ENCODE results near the gene CCDC57. TPM values are rescaled to one million over a fixed set of nuclear protein-coding genes. Genes with fewer than 3 reads are reported as not detected.

The CCDC57 gene
- total and polyA plus RNA-seq, 10 donors: 28.8 to 164 (median 51.9) TPM

DNA sequence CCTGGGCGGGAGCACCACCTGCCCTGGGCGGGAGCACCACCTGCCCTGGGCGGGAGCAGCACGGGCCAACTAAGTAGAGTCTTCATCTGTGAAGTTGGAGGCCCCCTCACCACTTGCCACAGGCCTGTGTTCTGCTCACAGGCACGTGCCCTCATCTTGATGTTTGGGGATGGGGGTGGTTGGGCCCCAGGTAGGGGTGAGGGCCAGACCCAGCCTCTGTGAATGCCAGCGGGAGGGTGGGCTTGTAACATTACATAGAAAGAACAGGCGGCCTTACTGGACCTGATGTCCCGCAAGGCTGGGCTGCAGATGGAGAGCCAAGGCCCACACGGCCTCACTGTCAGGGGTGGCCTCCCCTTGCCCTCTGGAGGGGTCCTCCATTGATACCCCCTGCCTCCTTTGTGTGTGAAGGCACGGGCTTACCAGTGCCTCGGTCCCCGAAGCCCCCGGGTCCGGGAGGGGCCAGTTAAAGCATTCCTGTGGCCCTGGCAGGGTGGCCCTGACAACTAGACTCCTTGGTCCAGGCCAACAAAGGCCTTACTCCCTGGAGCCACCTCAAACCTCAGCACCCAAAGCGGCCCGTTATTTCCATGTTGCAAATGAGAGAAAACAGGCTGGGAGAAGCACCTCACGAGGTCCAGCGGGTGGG is 15.1 kb upstream of the CCDC57 start:
- WGBS, 5 donors: 50 to 72% (median 67%) methylated on average over 9 to 18 of the region's 18 CpGs
- Histone ChIP-seq H3K9me3 (no peaks in the 10 kb centered on the region), H3K27ac (peak overlapping the region; percentile 77 to 100 (median 98)), H3K36me3 (no peaks in the 10 kb centered on the region), H3K27me3 (replicated peaks in 1 of 7) (no peaks in the 10 kb centered on the region), H3K4me3 (peak overlapping the region; percentile 35 to 85 (median 56)), H3K4me1 (peaks cover 32 to 89% (median 52%) of the 10 kb centered on the region in 6 donors)
- TF ChIP-seq, protein P1, sequence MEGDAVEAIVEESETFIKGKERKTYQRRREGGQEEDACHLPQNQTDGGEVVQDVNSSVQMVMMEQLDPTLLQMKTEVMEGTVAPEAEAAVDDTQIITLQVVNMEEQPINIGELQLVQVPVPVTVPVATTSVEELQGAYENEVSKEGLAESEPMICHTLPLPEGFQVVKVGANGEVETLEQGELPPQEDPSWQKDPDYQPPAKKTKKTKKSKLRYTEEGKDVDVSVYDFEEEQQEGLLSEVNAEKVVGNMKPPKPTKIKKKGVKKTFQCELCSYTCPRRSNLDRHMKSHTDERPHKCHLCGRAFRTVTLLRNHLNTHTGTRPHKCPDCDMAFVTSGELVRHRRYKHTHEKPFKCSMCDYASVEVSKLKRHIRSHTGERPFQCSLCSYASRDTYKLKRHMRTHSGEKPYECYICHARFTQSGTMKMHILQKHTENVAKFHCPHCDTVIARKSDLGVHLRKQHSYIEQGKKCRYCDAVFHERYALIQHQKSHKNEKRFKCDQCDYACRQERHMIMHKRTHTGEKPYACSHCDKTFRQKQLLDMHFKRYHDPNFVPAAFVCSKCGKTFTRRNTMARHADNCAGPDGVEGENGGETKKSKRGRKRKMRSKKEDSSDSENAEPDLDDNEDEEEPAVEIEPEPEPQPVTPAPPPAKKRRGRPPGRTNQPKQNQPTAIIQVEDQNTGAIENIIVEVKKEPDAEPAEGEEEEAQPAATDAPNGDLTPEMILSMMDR (IDR thresholded peaks at IDR 0.05 in 8 of 11, conservative IDR thresholded peaks at IDR 0.05 in 3 of 11): no peak
- TF ChIP-seq POLR2A (IDR thresholded peaks at IDR 0.05) (no peak), POLR2AphosphoS5 (IDR thresholded peaks at IDR 0.05) (no peak)
- intact Hi-C loops (cut with DNase I; ENCODE audit: low total_unique reads): no loop called here
- peak; percentile 86 for DNase-seq

DNA sequence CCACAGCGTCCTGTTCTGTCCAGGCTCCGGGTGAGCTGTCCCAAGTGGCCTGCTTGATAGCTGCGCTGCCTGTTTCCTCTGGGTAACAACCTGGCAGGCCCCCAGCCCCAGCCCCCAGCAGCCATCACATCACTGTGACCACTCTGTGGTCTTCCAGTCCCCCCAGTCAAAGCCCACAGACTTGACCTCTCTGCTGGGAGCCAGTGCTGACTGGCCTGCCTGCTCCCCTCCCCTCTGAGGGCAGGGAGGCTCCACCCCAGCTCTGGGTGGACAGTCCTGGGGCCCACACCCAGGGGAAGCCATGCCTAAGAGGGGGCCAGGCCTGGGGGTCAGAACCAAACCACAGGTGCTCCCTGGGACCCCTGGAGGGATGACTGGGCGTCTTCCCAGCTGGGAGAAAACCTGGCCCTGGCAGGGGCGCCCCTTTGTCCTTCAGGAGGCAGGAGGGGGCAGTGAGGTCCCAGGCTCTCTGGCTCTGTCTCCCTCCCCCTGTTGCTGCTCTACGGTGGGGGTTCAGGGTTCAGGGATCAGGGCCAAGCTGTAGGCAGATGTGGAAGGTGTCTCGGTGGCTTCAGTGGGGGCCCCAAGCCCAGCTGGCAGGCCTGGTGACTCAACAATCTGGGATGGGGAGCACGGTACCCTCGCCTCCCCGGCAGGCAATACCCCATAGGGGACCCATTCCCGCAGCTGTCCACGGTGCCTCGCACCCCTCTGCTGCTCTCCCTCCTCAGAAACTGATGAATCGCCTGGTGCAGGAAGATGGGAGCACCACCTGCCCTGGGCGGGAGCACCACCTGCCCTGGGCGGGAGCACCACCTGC is 14.4 kb upstream of the CCDC57 start:
- TF ChIP-seq POLR2A (IDR thresholded peaks at IDR 0.05) (no peak), POLR2AphosphoS5 (IDR thresholded peaks at IDR 0.05) (no peak)
- TF ChIP-seq, protein P1 (IDR thresholded peaks at IDR 0.05 in 8 of 11, conservative IDR thresholded peaks at IDR 0.05 in 3 of 11): no peak
- H3K27me3 ChIP-seq (replicated peaks in 1 of 7): no peaks in the 10 kb centered on the region
- intact Hi-C loops (cut with DNase I; ENCODE audit: low total_unique reads): no loop called here
- H3K27ac ChIP-seq: peak overlapping the region in 7 of 8 donors; percentile 89 to 100 (median 99)
- DNase-seq: peak; percentile 78
- peaks cover 27 to 89% (median 45%) of the 10 kb centered on the region in 6 donors for H3K4me1 ChIP-seq
- H3K9me3 ChIP-seq: no peaks in the 10 kb centered on the region
- H3K36me3 ChIP-seq: no peaks in the 10 kb centered on the region
- H3K4me3 ChIP-seq: peak overlapping the region in 1 of 8 donors; percentile 85
- WGBS, 5 donors: 86 to 93% (median 88%) methylated on average over 9 to 16 of the region's 16 CpGs

DNA sequence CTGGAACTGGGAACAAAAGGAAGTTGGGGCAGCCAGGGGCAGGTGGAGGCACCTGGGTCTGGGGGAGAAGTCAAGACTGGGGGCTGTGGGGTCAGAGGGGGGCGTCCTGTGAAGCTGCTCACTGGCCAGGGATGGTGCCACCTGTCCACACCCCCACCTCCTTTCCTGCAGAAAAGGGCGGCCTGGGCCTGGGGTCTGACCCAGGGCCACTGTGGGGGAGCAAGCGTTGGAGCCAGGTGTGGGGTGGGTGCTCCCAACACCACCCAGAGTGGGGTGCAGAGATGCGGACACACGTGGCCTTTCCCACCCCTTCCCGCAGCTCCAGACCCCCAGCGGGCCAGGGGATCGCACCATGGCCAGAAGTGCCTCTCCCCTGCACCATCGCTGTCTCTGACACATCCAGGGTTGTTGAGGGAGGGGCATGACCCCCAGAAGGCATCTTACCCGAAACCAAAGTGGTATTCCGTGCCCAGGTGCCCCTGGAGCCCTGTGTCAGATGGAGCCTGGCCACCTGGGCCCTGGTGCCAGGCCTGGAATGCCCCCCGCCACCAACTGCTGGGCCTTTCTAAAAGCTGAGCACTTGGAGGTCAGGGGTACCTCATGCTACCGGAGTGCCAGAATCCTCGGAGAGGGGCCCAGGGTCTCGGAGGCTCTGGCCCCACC is 13.6 kb upstream of the CCDC57 start:
- Histone ChIP-seq H3K27me3 (replicated peaks in 1 of 7) (no peaks in the 10 kb centered on the region), H3K27ac (peak overlapping the region in 3 of 8 donors; percentile 99 to 100 (median 99)), H3K9me3 (no peaks in the 10 kb centered on the region), H3K4me1 (peaks cover 20 to 88% (median 37%) of the 10 kb centered on the region in 6 donors), H3K4me3 (no peak overlapping the region), H3K36me3 (no peaks in the 10 kb centered on the region)
- 92 to 100% (median 93%) methylated on average over 2 to 15 of the region's 15 CpGs for WGBS, 5 donors
- TF ChIP-seq, protein P1 (IDR thresholded peaks at IDR 0.05 in 8 of 11, conservative IDR thresholded peaks at IDR 0.05 in 3 of 11): no peak
- TF ChIP-seq POLR2A (IDR thresholded peaks at IDR 0.05) (no peak), POLR2AphosphoS5 (IDR thresholded peaks at IDR 0.05) (peak in 1 of 3 donors; percentile 23)
- DNase-seq: peak; percentile 77
- intact Hi-C loops (cut with DNase I; ENCODE audit: low total_unique reads): no loop called here
